Endothelial cell of umbilical vein (primary cell): ENCODE results near the gene NANS. TPM values are rescaled to one million over a fixed set of nuclear protein-coding genes. Genes with fewer than 3 reads are reported as not detected.
A peak's percentile ranks its signal among the peaks of the same experiment; 100 is the strongest.
"Not testable (repeated sequence)": the region's sequence is repeated elsewhere in the genome, so short reads cannot be mapped to it uniquely, and the experiment has no call there.

Experiments
- BruUV-seq: library from RNA; stranded (reverse); fragments of 400-500 nt; replicated peaks from 2 replicates; lab custom pipeline; 2021; lab: Mats Ljungman, UMichigan
- CTCF ChIA-PET: fragments of 300-600, 350-600 bp; sonication (Branson Sonifier 250); formaldehyde crosslinking; loops from one replicate; lab custom pipeline; 2021; ENCODE audit warnings: antibody characterized with exemption, inconsistent platforms; lab: Charles Lee
- POLR2A ChIA-PET: fragments of 300-600, 350-600 bp; sonication (Branson Sonifier 250); formaldehyde crosslinking; loops from one replicate; lab custom pipeline; 2021; ENCODE audit warnings: antibody characterized with exemption, inconsistent platforms; lab: Charles Lee
- DNase-seq: peaks from one replicate; pipeline ENCODE4 v3.0.0-alpha.2; 2011; ENCODE audit warnings: low read depth, low spot score
- FAIRE-seq: peaks from 2 replicates; lab custom pipeline; 2011; peaks lifted over from hg19 to GRCh38; lab: Jason Lieb, UNC
- H2AFZ ChIP-seq: 2 replicates; pipeline ENCODE4 v1.6.0; 2012; ENCODE audit warnings: low read depth, low read length, control low read depth, inconsistent platforms
- H3K27ac ChIP-seq: 2 replicates; pipeline ENCODE4 v1.5.1; 2011; ENCODE audit warnings: low read depth, mild to moderate bottlenecking, control low read depth, low read length, moderate library complexity; ENCODE audit not compliant: insufficient read depth
- H3K27me3 ChIP-seq, 2 experiments: 2 replicates each; pipeline versions ENCODE4 v1.6.0 to v1.6.1; 2011; ENCODE audit warnings: low read length in 2 of 2, mixed read lengths in 1 of 2; ENCODE audit not compliant: control insufficient read depth in 2 of 2, insufficient read depth in 2 of 2
- H3K36me3 ChIP-seq, 2 experiments: 2 replicates in 1 of 2; 3 replicates in 1 of 2; pipeline ENCODE4 v1.5.1; 2011; ENCODE audit warnings: low read length in 2 of 2, mild to moderate bottlenecking in 1 of 2, moderate library complexity in 1 of 2; ENCODE audit not compliant: control insufficient read depth in 2 of 2, insufficient read depth in 2 of 2; ENCODE audit errors: extremely low read depth in 1 of 2
- H3K4me1 ChIP-seq: 3 replicates; pipeline ENCODE4 v1.5.1; 2011; ENCODE audit warnings: mild to moderate bottlenecking, low read length; ENCODE audit not compliant: control insufficient read depth, insufficient read depth; ENCODE audit errors: extremely low read depth
- H3K4me2 ChIP-seq: 2 replicates; pipeline ENCODE4 v1.6.1; 2011; ENCODE audit warnings: low read length, control low read depth, mixed read lengths; ENCODE audit not compliant: insufficient read depth
- H3K4me3 ChIP-seq, 3 experiments: fragments of 200-600 bp in 1 of 3; sonication (generic), shearing (Covaris generic) in 1 of 3; replicated peaks in 1 of 3; 2 replicates each; pipeline ENCODE4 v1.5.1; 2011 to 2016; ENCODE audit warnings: control low read depth in 3 of 3, low read length in 3 of 3, mild to moderate bottlenecking in 2 of 3, inconsistent platforms in 1 of 3, low read depth in 1 of 3, moderate library complexity in 1 of 3; ENCODE audit not compliant: insufficient read depth in 1 of 3
- H3K79me2 ChIP-seq: 2 replicates; pipeline ENCODE4 v1.6.0; 2012; ENCODE audit warnings: low read length, inconsistent platforms; ENCODE audit not compliant: control insufficient read depth, insufficient read depth
- H3K9ac ChIP-seq: replicated peaks from 2 replicates; pipeline ENCODE3; 2011; ENCODE audit warnings: low read length, control low read depth; ENCODE audit not compliant: insufficient read depth; ENCODE audit errors: extremely low read depth
- H3K9me1 ChIP-seq: replicated peaks from 3 replicates; pipeline ENCODE4 v1.6.0; 2011; ENCODE audit warnings: mild to moderate bottlenecking, low read length; ENCODE audit not compliant: control insufficient read depth, insufficient read depth; ENCODE audit errors: extremely low read depth
- H3K9me3 ChIP-seq: replicated peaks from 2 replicates; pipeline ENCODE4 v1.5.1; 2012; ENCODE audit warnings: low read length, inconsistent platforms; ENCODE audit not compliant: control insufficient read depth, insufficient read depth
- H4K20me1 ChIP-seq: replicated peaks from 2 replicates; pipeline ENCODE3; 2011; ENCODE audit warnings: mild to moderate bottlenecking, low read length; ENCODE audit not compliant: control insufficient read depth, insufficient read depth; ENCODE audit errors: extremely low read depth
- CTCF ChIP-seq, 2 donors: IDR thresholded peaks; 1 replicate in 1 of 2; 2 replicates in 1 of 2; pipeline ENCODE4 v1.5.1; 2011; ENCODE audit warnings: low read length in 2 of 2, mild to moderate bottlenecking in 2 of 2, moderate library complexity in 2 of 2, control low read depth in 1 of 2, inconsistent platforms in 1 of 2, low read depth in 1 of 2; ENCODE audit not compliant: insufficient read depth in 1 of 2; ENCODE audit errors: extremely low read depth in 1 of 2
- EZH2 ChIP-seq: IDR thresholded peaks from 2 replicates; pipeline ENCODE4 v1.6.1; 2012; ENCODE audit warnings: borderline replicate concordance, low read depth, mild to moderate bottlenecking, moderate library complexity, low read length, inconsistent platforms; ENCODE audit not compliant: severe bottlenecking
- JUN ChIP-seq: IDR thresholded peaks from 2 replicates; pipeline ENCODE4 v1.6.1; 2011; ENCODE audit warnings: borderline replicate concordance, low read depth; ENCODE audit not compliant: insufficient read length, insufficient read depth
- MAX ChIP-seq: IDR thresholded peaks from 2 replicates; pipeline ENCODE4 v1.6.1; 2011; ENCODE audit not compliant: insufficient read depth, insufficient read length
- MYC ChIP-seq: IDR thresholded peaks from one replicate; pipeline ENCODE4 v1.6.1; 2011; ENCODE audit warnings: mild to moderate bottlenecking, low read depth, low read length
- POLR2AphosphoS5 ChIP-seq: IDR thresholded peaks from 2 replicates; pipeline ENCODE4 v1.6.1; 2012; ENCODE audit warnings: low read depth, mild to moderate bottlenecking, control low read depth, low read length, moderate library complexity; ENCODE audit not compliant: insufficient read depth
- dilution Hi-C: fragments of 300-500 bp; cut with MboI; formaldehyde crosslinking; loops from one replicate; pipeline ENCODE4 v1.15.0; 2019; ENCODE audit warnings: low sequenced_read_pairs; ENCODE audit not compliant: extremely low pct_ligation_motif_present
- intact Hi-C: fragments of 100-400 bp; cut with micrococcal nuclease; formaldehyde crosslinking; loops from one replicate; pipeline ENCODE4 v1.10.0; 2022
- polyA plus RNA-seq, 4 experiments: library from polyadenylated mRNA; depleted of rRNA in 3 of 4; stranded (reverse) in 3 of 4; unstranded in 1 of 4; fragments of >200 nt; gene quantifications; 2 replicates each; pipeline versions ENCODE4 v1.2.1 to v1.2.3, GENCODE V29; 2011 to 2012; ENCODE audit warnings: missing spikeins in 1 of 4
- total RNA-seq: library from RNA; stranded (reverse); gene quantifications from 2 replicates; pipeline ENCODE4 v1.2.3, GENCODE V29; 2021

NANS gene
- total and polyA plus RNA-seq, 2 donors (not counting 3 experiments of a cell fraction or from before 2014, with no cell fraction given): 85.1 to 108 TPM

- dilution Hi-C loops: no loop called here
- no peaks in the 10 kb centered on the region for H4K20me1 ChIP-seq
- FAIRE-seq: no peak
Observed at GRCh38 chr9:98087420-98088354, 31.2 kb downstream of the NANS start.

GRCh38 chr9:98090674-98091073 lies 34.1 kb downstream of the NANS start:
- H3K27ac ChIP-seq, H3K36me3 ChIP-seq, H3K9ac ChIP-seq, H3K9me1 ChIP-seq, H3K4me3 ChIP-seq, H4K20me1 ChIP-seq, dilution Hi-C loops, intact Hi-C loops, H3K79me2 ChIP-seq, H3K4me1 ChIP-seq, DNase-seq, FAIRE-seq, POLR2A ChIA-PET, H3K4me2 ChIP-seq, BruUV-seq, H3K9me3 ChIP-seq, H3K27me3 ChIP-seq, H2AFZ ChIP-seq: not testable (repeated sequence)
- CTCF ChIA-PET: interaction anchor here (0.7 to 1.7 kb wide), 3 partner anchors 25 to 173 kb away, joined by 3 to 4 read pairs (median 3); partner anchors contain the start of gene ANP32B

More at GRCh38 chr9:98087420-98088354, 31.2 kb downstream of the NANS start:
- ChIA-PET CTCF (interaction anchor here (1.4 kb wide), 1 partner anchor 31 kb away, joined by 3 read pairs; no protein-coding TSS in a partner anchor), POLR2A (no interaction called here)
- no peaks in the 10 kb centered on the region for H3K9me3 ChIP-seq
- no peak overlapping the region for H3K27ac ChIP-seq
- peak; percentile 72 for TF ChIP-seq POLR2AphosphoS5
- no peak for TF ChIP-seq MYC
- peak; percentile 38 for TF ChIP-seq MAX
- TF ChIP-seq CTCF (IDR thresholded peaks at IDR 0.05; ENCODE audit: extremely low read depth in 1 of 2, insufficient read depth in 1 of 2, low read depth in 1 of 2, low read length in 2 of 2): no peak
- peak; percentile 33 for TF ChIP-seq EZH2
- no peak for TF ChIP-seq JUN
- H3K9me1 ChIP-seq: no peaks in the 10 kb centered on the region
- peak overlapping the region; percentile 38 for H2AFZ ChIP-seq
- peak overlapping the region in 2 of 3 experiments; percentile 24 to 42 for H3K4me3 ChIP-seq
- no peak overlapping the region for H3K9ac ChIP-seq
- peak; percentile 76 for DNase-seq
- no peaks in the 10 kb centered on the region for H3K79me2 ChIP-seq
- H3K4me2 ChIP-seq: peak overlapping the region; percentile 31
- peaks cover 3% of the 10 kb centered on the region for H3K4me1 ChIP-seq
- BruUV-seq: no TSS peak
- intact Hi-C loops: loop anchor here (2.0 kb wide), 1 partner anchor 169 kb away; no protein-coding TSS in a partner anchor
- no peaks in the 10 kb centered on the region for H3K27me3 ChIP-seq
- peaks cover 0 to 7% of the 10 kb centered on the region in 2 experiments for H3K36me3 ChIP-seq
